Measurements from ENCODE around the gene ZNRF1. TPM values are rescaled to one million over a fixed set of nuclear protein-coding genes. Genes with fewer than 3 reads are reported as not detected.

The ZNRF1 gene
- total RNA-seq, 1 experiment from 2014 or later: 52.3 TPM

DNA sequence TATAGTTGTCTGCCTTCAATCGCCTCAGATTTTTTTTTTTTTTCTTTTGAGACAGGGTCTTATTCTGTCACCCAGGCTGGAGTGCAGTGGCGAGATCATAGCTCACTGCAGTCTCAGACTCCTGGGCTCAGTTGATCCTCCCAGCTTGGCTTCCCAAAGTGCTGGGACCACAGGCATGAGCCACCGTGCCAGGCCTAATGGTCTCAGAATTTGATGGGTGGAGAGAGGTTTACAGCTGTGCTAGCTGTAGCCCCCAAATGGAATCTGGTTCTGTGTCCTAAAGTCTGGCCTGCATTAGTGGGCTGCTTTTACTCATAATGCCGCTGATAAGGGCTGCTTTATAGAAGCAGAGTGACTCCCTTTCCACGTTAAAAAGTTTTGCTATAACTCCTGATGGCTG, 5.1 kb downstream of the ZNRF1 start:
- DNase-seq (ENCODE audit: low read depth, low spot score): no peak
- in situ Hi-C loops (cut with HindIII; ENCODE audit: low pct_unique_long_range_greater_than_20kb, low sequenced_read_pairs): no loop called here

GRCh38 chr16:75004460-75004859, 5.6 kb downstream of the ZNRF1 start:
- Histone ChIP-seq H3K27ac (ENCODE audit: low read length) (no peak overlapping the region), H3K4me3 (ENCODE audit: low read depth in 2 of 2, low read length in 2 of 2) (no peak overlapping the region), H3K36me3 (ENCODE audit: control insufficient read depth, insufficient read depth, low read length) (no peaks in the 10 kb centered on the region), H3K4me1 (ENCODE audit: control insufficient read depth, insufficient read depth, low read length) (peaks cover 23% of the 10 kb centered on the region), H3K9me3 (ENCODE audit: control insufficient read depth, insufficient read depth, low read depth, low read length) (no peaks in the 10 kb centered on the region), H3K27me3 (ENCODE audit: control insufficient read depth, insufficient read depth, low read length) (no peaks in the 10 kb centered on the region)
- CTCF ChIA-PET: no interaction called here
- in situ Hi-C loops (cut with HindIII; ENCODE audit: low pct_unique_long_range_greater_than_20kb, low sequenced_read_pairs) (no loop called here), intact Hi-C loops (cut with micrococcal nuclease; ENCODE audit: unreplicated experiment) (no loop called here)
- TF ChIP-seq REST (IDR thresholded peaks at IDR 0.05; ENCODE audit: insufficient read depth in 1 of 2, low read depth in 2 of 2, low read length in 1 of 2): no peak
- no peak for TF ChIP-seq SIN3A (IDR thresholded peaks at IDR 0.05; ENCODE audit: borderline replicate concordance, insufficient read depth, low read depth, low read length)
- TF ChIP-seq POLR2AphosphoS5 (IDR thresholded peaks at IDR 0.05; ENCODE audit: low read depth, low read length): no peak
- TF ChIP-seq TCF7L2 (IDR thresholded peaks at IDR 0.05; ENCODE audit: low read depth, low read length): no peak
- no peak for TF ChIP-seq CTCF (IDR thresholded peaks at IDR 0.05)
- ATAC-seq (no peak), DNase-seq (ENCODE audit: low read depth, low spot score) (no peak)
- POLR2A ChIA-PET: no interaction called here
- BruUV-seq (replicated peaks): no TSS peak

More for the DNA sequence above, 5.1 kb downstream of the ZNRF1 start:
- no peak for TF ChIP-seq TCF7L2 (IDR thresholded peaks at IDR 0.05; ENCODE audit: low read depth, low read length)
- no peak for TF ChIP-seq REST (IDR thresholded peaks at IDR 0.05; ENCODE audit: insufficient read depth in 1 of 2, low read depth in 2 of 2, low read length in 1 of 2)
- TF ChIP-seq SIN3A (IDR thresholded peaks at IDR 0.05; ENCODE audit: borderline replicate concordance, insufficient read depth, low read depth, low read length): no peak
- TF ChIP-seq CTCF (IDR thresholded peaks at IDR 0.05): no peak
- no peak for TF ChIP-seq POLR2AphosphoS5 (IDR thresholded peaks at IDR 0.05; ENCODE audit: low read depth, low read length)
- Histone ChIP-seq H3K36me3 (ENCODE audit: control insufficient read depth, insufficient read depth, low read length) (no peaks in the 10 kb centered on the region), H3K27ac (ENCODE audit: low read length) (no peak overlapping the region), H3K4me3 (ENCODE audit: low read depth in 2 of 2, low read length in 2 of 2) (no peak overlapping the region), H3K9me3 (ENCODE audit: control insufficient read depth, insufficient read depth, low read depth, low read length) (no peaks in the 10 kb centered on the region), H3K27me3 (ENCODE audit: control insufficient read depth, insufficient read depth, low read length) (no peaks in the 10 kb centered on the region), H3K4me1 (ENCODE audit: control insufficient read depth, insufficient read depth, low read length) (peaks cover 20% of the 10 kb centered on the region)
- no peak for ATAC-seq
- intact Hi-C loops (cut with micrococcal nuclease; ENCODE audit: unreplicated experiment): no loop called here
- ChIA-PET CTCF (no interaction called here), POLR2A (no interaction called here)
- BruUV-seq (replicated peaks): no TSS peak
